HG02870 (cell line): ENCODE data around the gene ALDH1L2.
"Not testable (repeated sequence)": the region's sequence is repeated elsewhere in the genome, so short reads cannot be mapped to it uniquely, and the experiment has no call there.

Experiments used
- ATAC-seq: cut with Tn5 transposase; IDR thresholded peaks from one replicate; pipeline ENCODE4 v1.9.1; 2021; ENCODE audit warnings: mild to moderate bottlenecking, moderate library complexity; ENCODE audit not compliant: unreplicated experiment

ALDH1L2 gene

DNA sequence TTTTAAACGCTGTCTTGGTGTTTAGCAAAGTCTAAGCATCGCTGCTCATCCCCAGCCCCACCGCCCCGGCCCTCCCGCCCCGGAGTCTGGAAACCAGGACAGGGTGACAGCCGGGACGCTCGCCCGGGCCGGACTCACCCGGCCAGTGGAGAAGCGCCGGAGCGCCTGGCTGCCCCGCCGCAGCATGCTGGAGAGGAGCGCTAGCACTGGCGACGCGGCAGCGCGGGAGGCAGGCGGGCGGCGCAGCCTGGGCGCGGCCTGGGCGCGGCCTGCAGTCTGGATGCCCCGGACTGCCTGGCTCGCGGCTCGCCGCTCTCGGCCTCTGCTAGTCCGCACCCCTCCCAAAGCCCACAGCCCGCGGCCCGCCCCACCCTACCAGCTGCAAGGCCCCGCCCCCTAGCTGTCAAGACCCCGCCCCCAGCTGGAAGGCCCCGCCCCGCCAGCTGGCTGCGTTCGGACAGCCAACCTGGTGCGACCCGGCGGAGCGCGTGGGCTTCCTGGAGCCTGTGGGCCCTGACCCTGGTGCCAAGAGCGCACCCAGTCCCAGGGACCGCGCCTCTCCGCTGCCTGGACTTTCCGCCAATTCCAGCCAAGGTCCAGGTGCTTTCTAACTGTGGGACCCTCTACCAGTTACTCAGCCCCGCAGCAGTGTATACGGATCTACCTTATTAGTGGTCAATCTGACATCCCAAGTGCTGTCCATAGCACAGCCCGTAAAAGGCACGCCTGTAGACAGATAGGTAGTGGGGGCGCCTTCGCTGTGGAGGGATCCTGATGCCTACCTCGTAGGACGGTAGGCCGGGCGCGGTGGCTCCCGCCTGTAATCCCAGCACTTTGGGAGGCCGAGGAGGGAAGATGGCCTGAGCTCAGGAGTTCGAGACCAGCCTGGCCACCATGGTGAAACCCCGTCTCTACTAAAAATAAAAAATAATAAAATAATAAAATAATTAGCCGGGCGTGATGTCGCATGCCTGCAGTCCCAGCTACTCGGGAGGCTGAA, at the start of gene ALDH1L2:
TSS of gene ALDH1L2 (minus strand) at position 208 of the 1,000 bp plus-strand sequence. CDS start at position 186, 22 bp downstream.
- no peak for ATAC-seq

DNA sequence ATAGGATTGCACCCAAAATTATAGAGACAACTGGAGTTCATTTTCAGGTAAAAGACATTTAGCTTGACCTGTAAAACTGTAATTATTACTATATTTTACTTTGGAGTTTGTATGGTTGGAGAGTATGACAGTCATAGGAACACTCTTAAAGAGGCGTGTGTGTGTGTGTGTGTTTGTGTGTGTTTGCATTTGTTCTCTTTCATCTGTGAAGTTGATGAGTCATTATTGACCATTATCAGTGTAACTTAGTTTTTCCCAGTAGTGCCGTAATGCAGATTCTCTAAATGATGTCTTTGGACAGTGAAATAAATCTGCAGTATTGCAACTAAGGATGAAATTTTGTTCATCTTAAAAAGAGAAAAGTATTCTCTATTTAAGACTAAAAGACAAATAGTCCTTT, 36.3 kb upstream of the ALDH1L2 start:
- ATAC-seq = no peak

DNA sequence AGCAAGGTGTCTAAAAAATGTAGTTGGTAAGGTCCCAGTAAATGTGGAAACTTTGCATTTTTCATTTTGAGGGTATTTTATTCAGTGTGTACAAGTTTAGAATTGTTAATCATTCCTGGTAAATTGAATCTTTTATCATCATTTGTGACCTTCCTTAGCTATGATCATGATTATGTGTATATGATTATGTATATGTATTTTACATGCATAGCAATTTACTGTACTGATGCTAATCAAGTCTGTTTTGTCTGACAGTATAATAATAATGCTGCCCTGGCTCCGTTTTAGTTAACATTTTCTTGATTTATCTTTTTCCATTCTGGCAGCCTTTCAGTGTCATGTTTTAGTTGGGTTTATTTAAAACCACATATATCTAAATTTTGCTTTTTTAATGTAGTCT, 32.7 kb upstream of the ALDH1L2 start:
- no peak for ATAC-seq

- no peak for ATAC-seq
Measured at GRCh38 chr12:105113094-105113493, 28.8 kb upstream of the ALDH1L2 start.

GRCh38 chr12:105110851-105111250, 26.6 kb upstream of the ALDH1L2 start:
- no peak for ATAC-seq

DNA sequence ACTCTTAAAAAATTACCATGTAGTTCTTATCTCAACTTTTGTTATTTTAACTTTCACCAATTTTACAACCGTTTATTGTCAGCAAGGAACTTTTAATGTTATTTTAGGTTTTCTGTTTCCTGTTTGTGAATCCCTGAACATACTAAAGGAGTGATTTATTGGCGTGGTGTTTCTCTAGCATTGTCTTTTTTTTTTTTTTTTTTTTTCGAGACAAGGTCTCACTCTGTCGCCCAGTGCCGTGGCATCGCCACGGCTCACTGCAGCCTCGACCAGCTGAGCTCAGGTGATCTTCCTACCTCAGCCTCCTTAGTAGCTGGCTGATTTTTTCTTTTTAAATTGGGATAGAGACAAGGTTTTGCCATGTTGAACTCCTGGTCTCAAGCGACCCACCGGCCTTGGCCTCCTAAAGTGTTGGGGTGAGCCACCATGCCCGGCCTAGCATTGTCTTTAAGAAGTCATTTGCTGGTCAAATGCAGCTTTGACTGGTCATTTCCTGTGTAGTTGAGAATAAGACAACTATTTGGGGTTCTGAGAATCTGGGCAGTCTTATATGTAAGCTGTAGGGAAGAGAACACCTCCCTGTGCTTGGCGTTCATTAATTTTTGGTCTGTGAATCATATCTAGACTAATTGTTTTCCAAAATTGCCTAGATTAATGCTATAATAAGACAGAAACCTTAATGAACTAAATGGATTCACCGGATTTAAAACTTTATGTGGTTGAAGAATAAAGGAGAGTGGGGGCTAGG, 25.4 kb upstream of the ALDH1L2 start:
- ATAC-seq = peak; percentile 30

DNA sequence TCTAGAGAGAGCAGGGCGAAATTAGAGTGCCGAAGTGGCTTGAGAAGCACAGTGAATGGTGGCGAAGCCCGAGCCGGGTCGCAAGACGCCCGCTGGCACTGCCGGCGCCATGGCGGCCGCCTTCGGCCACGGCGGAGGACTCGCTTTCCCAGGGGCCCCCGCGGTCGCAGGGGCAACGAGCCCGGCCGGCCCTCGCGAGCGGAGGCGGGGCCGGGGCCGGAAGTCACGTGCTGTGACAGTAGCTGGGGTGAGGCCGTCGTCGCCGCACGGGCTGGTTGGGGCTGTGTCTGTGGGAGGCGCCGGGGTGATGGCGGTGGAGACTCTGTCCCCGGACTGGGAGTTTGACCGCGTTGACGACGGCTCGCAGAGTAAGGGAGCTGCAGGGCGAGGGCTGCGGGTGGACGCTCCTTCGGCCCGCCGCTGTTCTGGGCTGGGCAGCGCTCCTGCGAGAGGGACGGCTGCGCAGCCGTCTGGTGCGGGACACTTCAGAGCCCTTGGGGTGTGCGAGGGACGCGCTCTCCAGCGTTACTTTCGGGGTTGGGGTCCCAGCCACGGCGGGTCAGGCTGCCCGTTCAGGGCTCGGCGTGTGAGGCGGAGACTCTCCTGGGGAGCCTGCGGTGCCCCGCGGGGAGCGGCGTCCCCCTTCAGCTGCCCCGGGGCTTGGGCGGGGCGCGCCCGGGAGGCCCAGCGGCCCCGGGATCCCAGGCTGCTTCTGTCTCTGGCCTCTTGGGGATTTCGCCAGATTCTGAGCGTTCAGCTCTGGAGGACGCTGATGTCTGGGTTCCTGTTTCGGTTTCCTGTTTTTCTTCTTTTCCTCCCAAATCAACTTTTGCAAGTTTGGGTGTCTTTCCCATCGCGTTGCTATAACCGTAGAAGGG, 23.5 kb upstream of the ALDH1L2 start, which contains the start of gene WASHC4:
TSS of gene WASHC4 (plus strand) at position 238 of the 878 bp plus-strand sequence. CDS start at position 308, 70 bp downstream.
- ATAC-seq = peak; percentile 88

- peak; percentile 5 for ATAC-seq
Measured at GRCh38 chr12:105107171-105107493, 22.9 kb upstream of the ALDH1L2 start.

- ATAC-seq = no peak
Measured at GRCh38 chr12:105106621-105107020, 22.4 kb upstream of the ALDH1L2 start.

DNA sequence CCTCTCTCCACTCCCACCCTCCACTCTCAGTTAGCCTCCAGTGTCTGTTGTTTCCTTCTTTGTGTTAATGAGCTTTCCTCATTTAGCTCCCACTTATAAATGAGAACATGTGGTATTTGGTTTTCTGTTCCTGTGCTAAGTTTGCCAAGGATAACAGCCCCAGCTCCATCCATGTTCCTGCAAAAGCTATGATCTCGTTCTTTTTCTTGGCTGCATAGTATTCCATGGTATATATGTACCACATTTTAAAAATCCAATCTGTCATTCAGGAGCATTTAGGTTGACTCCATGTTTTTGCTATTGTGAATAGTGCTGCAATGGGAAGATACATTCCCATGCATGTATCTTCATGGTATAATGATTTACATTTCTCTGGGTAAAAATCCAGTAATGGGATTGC, 20.5 kb upstream of the ALDH1L2 start:
- no peak for ATAC-seq

DNA sequence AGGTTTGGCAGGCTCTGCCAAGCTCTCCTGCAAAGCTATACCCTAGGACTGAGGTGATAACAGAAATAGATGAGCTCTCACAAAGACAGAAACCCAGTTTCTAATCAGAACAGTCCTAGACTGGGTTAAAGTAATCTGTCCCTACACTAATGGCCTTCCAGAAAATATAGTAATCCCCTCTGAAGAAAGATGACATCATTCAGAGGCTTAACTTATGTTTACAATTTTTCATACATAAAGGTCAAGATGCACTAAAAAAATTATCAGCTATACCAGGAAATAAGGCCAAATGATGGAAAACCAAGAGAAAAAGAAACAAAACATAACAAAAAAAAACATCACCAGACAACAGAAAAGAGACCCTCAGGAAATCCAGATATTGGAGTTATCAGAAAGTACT, 18.4 kb upstream of the ALDH1L2 start:
- no peak for ATAC-seq

- ATAC-seq = no peak
Measured at GRCh38 chr12:105100998-105101397, 16.7 kb upstream of the ALDH1L2 start.

- no peak for ATAC-seq
Measured at GRCh38 chr12:105100207-105100985, 16.1 kb upstream of the ALDH1L2 start.

DNA sequence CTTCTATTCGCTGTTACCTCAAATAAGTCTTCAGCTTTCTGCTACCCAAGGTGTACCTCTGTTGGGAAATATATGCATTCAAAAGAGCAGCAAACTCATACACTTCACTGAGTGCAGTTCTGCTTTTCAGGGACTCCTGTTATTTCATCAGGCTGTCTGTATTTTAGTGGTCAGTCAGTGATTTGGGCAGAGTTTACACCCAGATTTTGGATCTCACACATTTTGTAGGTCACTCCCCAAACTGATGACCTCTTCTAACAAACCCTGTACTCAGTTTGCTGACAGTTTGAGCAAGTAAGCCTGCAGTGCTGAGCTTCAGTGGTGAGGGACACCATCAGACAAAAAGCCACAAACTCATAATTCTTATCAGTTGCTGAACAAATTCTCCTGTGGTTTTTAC, 15.1 kb upstream of the ALDH1L2 start:
- ATAC-seq = no peak

- not testable (repeated sequence) for ATAC-seq
Measured at GRCh38 chr12:105095338-105095737, 11.1 kb upstream of the ALDH1L2 start.

DNA sequence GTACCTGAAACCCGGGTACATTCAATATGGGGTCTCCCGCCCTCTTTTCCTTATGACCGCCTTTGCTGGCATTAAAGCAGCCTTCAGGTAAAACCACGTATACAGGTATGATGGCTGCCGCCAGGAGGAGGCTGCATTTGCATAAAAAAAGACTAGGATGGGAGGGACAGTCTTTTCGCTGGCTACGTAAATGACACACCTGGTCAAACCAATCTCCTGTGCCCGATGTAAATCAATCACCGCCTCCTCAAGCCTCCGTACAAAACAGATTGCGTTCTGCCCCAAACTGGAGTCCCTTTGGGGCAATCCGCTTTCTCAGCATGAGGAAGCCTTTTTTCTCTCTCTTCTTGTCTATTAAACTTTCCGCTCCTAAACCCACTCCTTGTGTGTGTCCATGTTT, 8.1 kb upstream of the ALDH1L2 start:
- no peak for ATAC-seq

DNA sequence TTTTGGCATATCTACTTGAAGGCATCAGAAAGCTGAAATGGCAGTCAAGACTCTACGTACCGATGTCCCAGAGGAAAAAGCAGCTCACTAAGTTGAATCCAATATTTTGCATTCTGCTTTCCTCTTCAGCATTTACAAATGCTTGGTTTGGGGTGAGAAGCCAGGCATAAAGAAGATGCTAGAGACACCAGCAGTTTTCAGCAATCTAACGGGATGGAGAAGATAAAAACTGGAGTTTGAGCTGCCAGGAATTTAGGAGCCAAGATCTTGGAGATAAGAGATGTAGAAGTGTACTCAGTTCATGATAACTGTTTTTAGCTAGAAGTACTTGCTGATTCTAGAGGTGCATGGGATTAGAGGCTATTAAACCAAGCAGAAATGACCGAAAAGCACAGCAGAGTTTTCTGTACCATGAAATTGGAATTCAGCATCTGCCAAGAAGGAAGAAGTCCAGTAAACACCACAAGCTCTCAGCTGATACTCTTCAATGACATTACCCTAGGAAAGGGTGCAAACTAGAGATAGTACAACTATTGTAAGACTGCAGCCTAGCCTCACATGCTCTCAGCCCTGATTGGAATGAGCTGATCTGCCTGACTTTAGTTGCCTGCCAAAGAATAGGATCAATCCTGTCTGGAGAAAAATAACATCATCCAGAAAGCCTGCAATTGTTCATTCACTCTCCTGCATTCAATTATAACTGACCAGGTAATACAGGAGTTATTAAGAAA, 7.4 kb upstream of the ALDH1L2 start:
- ATAC-seq = no peak

DNA sequence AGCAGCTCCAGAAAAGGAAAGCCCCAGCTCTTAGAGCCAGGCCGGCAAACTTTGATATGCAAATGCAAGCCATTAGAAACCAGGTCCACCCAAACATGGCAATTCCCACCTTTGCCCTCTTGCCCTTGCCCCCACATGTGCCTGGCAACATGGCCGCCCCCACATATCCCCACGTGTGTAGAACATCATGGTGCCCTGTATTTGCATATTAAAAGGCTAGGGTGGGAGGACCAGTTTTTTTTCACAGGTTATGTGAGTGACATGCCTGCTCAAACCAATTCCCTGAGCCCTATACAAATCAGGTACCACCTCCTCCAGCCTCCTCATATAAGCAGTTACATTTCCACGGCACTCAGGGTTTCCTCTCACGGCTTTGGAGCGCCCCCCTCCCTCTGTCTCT, 6.1 kb upstream of the ALDH1L2 start:
- no peak for ATAC-seq

GRCh38 chr12:105089817-105090216, 5.6 kb upstream of the ALDH1L2 start:
- no peak for ATAC-seq
